Skin epidermis (tissue), 12 donors: ENCODE measurements around the gene TREM2.
"Not testable (repeated sequence)": the region's sequence is repeated elsewhere in the genome, so short reads cannot be mapped to it uniquely, and the experiment has no call there.

Experiments
- H3K27ac ChIP-seq, 21 experiments: fragments of 200-600 bp; sonication (generic) in 11 of 21; one replicate each; pipeline ENCODE4 v1.5.0; 2020; ENCODE audit warnings: mild to moderate bottlenecking in 3 of 21, inconsistent platforms in 2 of 21, moderate library complexity in 2 of 21
- H3K4me3 ChIP-seq, 7 experiments: fragments of 200-600 bp; sonication (generic) in 2 of 7; one replicate each; pipeline ENCODE4 v1.5.0; 2020; ENCODE audit warnings: inconsistent platforms in 2 of 7, mild to moderate bottlenecking in 2 of 7, moderate library complexity in 1 of 7

Gene TREM2

GRCh38 chr6:41157323-41157722 lies 5.6 kb downstream of the TREM2 start:
- Histone ChIP-seq H3K4me3 (no peak overlapping the region), H3K27ac (no peak overlapping the region)

GRCh38 chr6:41156771-41157170 lies 6.1 kb downstream of the TREM2 start:
- Histone ChIP-seq H3K4me3 (no peak overlapping the region), H3K27ac (no peak overlapping the region)

- no peak overlapping the region for H3K4me3 ChIP-seq
- no peak overlapping the region for H3K27ac ChIP-seq
Measured at GRCh38 chr6:41156001-41156400, 6.9 kb downstream of the TREM2 start.

GRCh38 chr6:41155132-41155805 lies 7.6 kb downstream of the TREM2 start:
- Histone ChIP-seq H3K27ac (no peak overlapping the region), H3K4me3 (no peak overlapping the region)

GRCh38 chr6:41153992-41154625 lies 8.8 kb downstream of the TREM2 start, which contains the start of gene TREML1:
Gene TREML1 (minus strand): TSS chr6:41154347. CDS start chr6:41154288, 59 bp downstream.
- no peak within 1 kb of the TSS for H3K27ac ChIP-seq
- H3K4me3 ChIP-seq = no peak within 1 kb of the TSS

- no peak overlapping the region for H3K27ac ChIP-seq
- H3K4me3 ChIP-seq = no peak overlapping the region
Measured at GRCh38 chr6:41153451-41153850, 9.5 kb downstream of the TREM2 start.

GRCh38 chr6:41150671-41151070 lies 12.2 kb downstream of the TREM2 start:
- H3K27ac ChIP-seq = no peak overlapping the region
- no peak overlapping the region for H3K4me3 ChIP-seq

- no peak overlapping the region for H3K4me3 ChIP-seq
- H3K27ac ChIP-seq = no peak overlapping the region
Measured at GRCh38 chr6:41147917-41148316, 15.0 kb downstream of the TREM2 start.

- Histone ChIP-seq H3K4me3 (no peak overlapping the region), H3K27ac (no peak overlapping the region)
Measured at GRCh38 chr6:41136911-41137310, 26.0 kb downstream of the TREM2 start.

- no peak overlapping the region for H3K27ac ChIP-seq
- H3K4me3 ChIP-seq = no peak overlapping the region
Measured at GRCh38 chr6:41135062-41135832, 27.7 kb downstream of the TREM2 start.

GRCh38 chr6:41132254-41132653 lies 30.7 kb downstream of the TREM2 start:
- Histone ChIP-seq H3K27ac (no peak overlapping the region), H3K4me3 (no peak overlapping the region)

GRCh38 chr6:41125282-41125681 lies 37.6 kb downstream of the TREM2 start:
- Histone ChIP-seq H3K27ac (no peak overlapping the region), H3K4me3 (no peak overlapping the region)

GRCh38 chr6:41122918-41123317 lies 40.0 kb downstream of the TREM2 start:
- Histone ChIP-seq H3K4me3 (no peak overlapping the region), H3K27ac (no peak overlapping the region)

GRCh38 chr6:41122373-41122772 lies 40.5 kb downstream of the TREM2 start:
- Histone ChIP-seq H3K4me3 (no peak overlapping the region), H3K27ac (no peak overlapping the region)

GRCh38 chr6:41120058-41120457 lies 42.9 kb downstream of the TREM2 start:
- Histone ChIP-seq H3K27ac (no peak overlapping the region), H3K4me3 (no peak overlapping the region)

- no peak overlapping the region for H3K27ac ChIP-seq
- no peak overlapping the region for H3K4me3 ChIP-seq
Measured at GRCh38 chr6:41119508-41119907, 43.4 kb downstream of the TREM2 start.

- not testable (repeated sequence) for H3K4me3 ChIP-seq, H3K27ac ChIP-seq
Measured at GRCh38 chr6:41115027-41115426, 47.9 kb downstream of the TREM2 start.

- no peak overlapping the region for H3K27ac ChIP-seq
Measured at GRCh38 chr6:41111017-41111416, 51.9 kb downstream of the TREM2 start.

More at GRCh38 chr6:41111017-41111416, 51.9 kb downstream of the TREM2 start:
- no peak overlapping the region for H3K4me3 ChIP-seq
